Effector CD8-positive, alpha-beta T cell (primary cell): ENCODE measurements around the gene GABRB2.
"Not testable (repeated sequence)": the region's sequence is repeated elsewhere in the genome, so short reads cannot be mapped to it uniquely, and the experiment has no call there.

Experiments
- DNase-seq: peaks from one replicate; lab custom pipeline; 2025; lab: John Stamatoyannopoulos, UW
- total RNA-seq, 4 experiments: gene quantifications; one replicate each; lab custom pipeline; 2026; lab: John Stamatoyannopoulos, UW

The GABRB2 gene
- 0 to 0.09 (median 0) reads per million in 4 experiments for total RNA-seq

- no peak for DNase-seq
These were observed at the start of gene GABRB2 for GRCh38 chr5:161546470-161547301. TSS of gene GABRB2 (minus strand) at chr5:161546725. CDS start at chr5:161546643, 82 bp downstream.

GRCh38 chr5:161585798-161586197 lies 39.3 kb upstream of the GABRB2 start:
- DNase-seq: no peak

GRCh38 chr5:161580621-161581020 lies 34.1 kb upstream of the GABRB2 start:
- DNase-seq: no peak

GRCh38 chr5:161572914-161573313 lies 26.4 kb upstream of the GABRB2 start:
- no peak for DNase-seq

- DNase-seq: no peak
These were observed 19.6 kb upstream of the GABRB2 start for GRCh38 chr5:161566081-161566480.

GRCh38 chr5:161562446-161562845 lies 15.9 kb upstream of the GABRB2 start:
- no peak for DNase-seq

- no peak for DNase-seq
These were observed 2.6 kb upstream of the GABRB2 start for GRCh38 chr5:161549106-161549505.

GRCh38 chr5:161548487-161549094 lies 2.1 kb upstream of the GABRB2 start:
- DNase-seq: no peak

GRCh38 chr5:161547738-161548486 lies 1.4 kb upstream of the GABRB2 start:
- DNase-seq: no peak

GRCh38 chr5:161547406-161547737 lies 847 bp upstream of the GABRB2 start:
- DNase-seq: no peak

GRCh38 chr5:161546095-161546469 lies 443 bp downstream of the GABRB2 start:
- DNase-seq: no peak

- no peak for DNase-seq
These were observed 1.0 kb downstream of the GABRB2 start for GRCh38 chr5:161545344-161546094.

GRCh38 chr5:161544350-161544765 lies 2.2 kb downstream of the GABRB2 start:
- DNase-seq: no peak

GRCh38 chr5:161539016-161539415 lies 7.5 kb downstream of the GABRB2 start:
- DNase-seq: no peak

GRCh38 chr5:161535762-161536161 lies 10.8 kb downstream of the GABRB2 start:
- DNase-seq: no peak

GRCh38 chr5:161530700-161531099 lies 15.8 kb downstream of the GABRB2 start:
- no peak for DNase-seq

GRCh38 chr5:161513942-161514341 lies 32.6 kb downstream of the GABRB2 start:
- no peak for DNase-seq

GRCh38 chr5:161507591-161507990 lies 38.9 kb downstream of the GABRB2 start:
- no peak for DNase-seq

- DNase-seq: not testable (repeated sequence)
These were observed 41.4 kb downstream of the GABRB2 start for GRCh38 chr5:161505160-161505559.

- DNase-seq: no peak
These were observed 48.0 kb downstream of the GABRB2 start for GRCh38 chr5:161498531-161498930.

GRCh38 chr5:161483721-161484120 lies 62.8 kb downstream of the GABRB2 start:
- DNase-seq: no peak

GRCh38 chr5:161481922-161482321 lies 64.6 kb downstream of the GABRB2 start:
- no peak for DNase-seq
